ENCODE measurements around the gene RECK.

DNA sequence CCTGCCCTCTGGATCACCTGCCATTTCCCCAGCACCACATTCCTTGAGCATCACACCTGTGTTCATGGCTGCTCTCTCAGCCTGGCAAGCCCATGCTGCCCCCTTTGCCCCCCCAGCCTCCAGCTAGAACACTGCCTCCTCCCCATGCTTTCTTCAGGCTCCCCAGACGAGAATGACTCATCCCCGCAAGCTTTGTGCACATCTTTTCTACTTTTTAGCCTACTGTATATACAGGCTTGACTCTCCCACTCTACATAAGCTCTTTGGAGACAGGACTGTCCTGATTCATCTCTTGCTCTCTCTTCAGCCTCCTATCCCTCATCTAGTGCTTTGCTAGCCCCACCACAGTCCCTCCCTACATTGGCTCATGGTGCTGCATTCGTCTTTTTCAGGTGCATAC is 79.9 kb downstream of the RECK start:
- TF ChIP-seq POLR2AphosphoS5 (IDR thresholded peaks at IDR 0.05) (no peak), POLR2A (IDR thresholded peaks at IDR 0.05) (no peak)
- TF ChIP-seq, protein P1, sequence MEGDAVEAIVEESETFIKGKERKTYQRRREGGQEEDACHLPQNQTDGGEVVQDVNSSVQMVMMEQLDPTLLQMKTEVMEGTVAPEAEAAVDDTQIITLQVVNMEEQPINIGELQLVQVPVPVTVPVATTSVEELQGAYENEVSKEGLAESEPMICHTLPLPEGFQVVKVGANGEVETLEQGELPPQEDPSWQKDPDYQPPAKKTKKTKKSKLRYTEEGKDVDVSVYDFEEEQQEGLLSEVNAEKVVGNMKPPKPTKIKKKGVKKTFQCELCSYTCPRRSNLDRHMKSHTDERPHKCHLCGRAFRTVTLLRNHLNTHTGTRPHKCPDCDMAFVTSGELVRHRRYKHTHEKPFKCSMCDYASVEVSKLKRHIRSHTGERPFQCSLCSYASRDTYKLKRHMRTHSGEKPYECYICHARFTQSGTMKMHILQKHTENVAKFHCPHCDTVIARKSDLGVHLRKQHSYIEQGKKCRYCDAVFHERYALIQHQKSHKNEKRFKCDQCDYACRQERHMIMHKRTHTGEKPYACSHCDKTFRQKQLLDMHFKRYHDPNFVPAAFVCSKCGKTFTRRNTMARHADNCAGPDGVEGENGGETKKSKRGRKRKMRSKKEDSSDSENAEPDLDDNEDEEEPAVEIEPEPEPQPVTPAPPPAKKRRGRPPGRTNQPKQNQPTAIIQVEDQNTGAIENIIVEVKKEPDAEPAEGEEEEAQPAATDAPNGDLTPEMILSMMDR (IDR thresholded peaks at IDR 0.05): no peak

Measured in breast epithelium (tissue), 3 donors.